Hematopoietic multipotent progenitor cell treated with erythropoietin and hydrocortisone succinate and interleukin-3 and kit ligand, for 6 days (in vitro differentiated cells): Measurements from ENCODE around the gene MTMR1.
A peak's percentile ranks its signal among the peaks of the same experiment; 100 is the strongest.

Experiments
- DNase-seq: peaks from one replicate; pipeline ENCODE4 v3.0.0-alpha.2; 2015

The MTMR1 gene

DNA sequence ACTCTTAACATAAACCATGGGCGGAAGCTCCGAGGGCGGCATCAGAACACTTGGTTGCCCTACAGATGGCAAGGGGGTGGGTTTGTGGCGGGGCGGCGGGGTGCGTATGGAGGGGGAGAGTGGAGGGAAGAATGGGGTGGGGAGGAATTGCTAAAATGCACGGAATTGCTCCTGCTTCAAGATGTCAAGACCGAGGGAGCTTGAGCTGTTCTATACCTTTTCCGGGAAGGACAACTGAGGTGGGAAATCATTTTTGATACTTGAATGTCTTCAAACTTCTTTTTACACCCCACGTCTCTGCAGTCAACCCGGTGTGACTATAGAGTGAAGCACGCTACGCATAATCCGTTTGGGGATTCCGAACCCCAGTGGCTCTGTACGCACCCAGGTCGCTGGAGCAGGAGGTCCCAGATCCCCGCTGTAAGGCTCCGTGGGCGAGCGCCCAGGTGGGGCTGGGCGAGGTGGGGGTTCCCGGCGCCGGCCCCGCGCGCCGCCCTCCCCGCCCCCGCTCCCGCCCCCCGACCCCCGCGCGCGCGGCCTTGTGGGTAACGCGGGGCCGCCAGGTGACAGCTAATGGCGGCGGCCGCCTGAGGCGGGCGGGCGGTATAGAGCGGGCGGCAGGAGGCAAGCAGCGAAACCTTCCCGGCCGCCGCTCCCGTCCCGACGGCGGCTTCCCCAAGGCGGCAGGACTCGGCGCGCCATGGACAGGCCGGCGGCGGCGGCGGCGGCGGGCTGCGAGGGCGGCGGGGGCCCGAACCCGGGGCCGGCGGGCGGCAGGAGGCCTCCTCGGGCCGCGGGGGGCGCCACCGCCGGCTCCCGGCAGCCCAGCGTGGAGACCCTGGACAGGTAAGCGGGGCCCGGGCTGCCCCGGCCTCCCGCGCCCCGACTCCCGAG, at the start of gene MTMR1:
Gene MTMR1, plus strand, starts transcription at position 566 of the 894 bp plus-strand sequence. Its CDS starts 135 bp downstream, at position 701.
- peak; percentile 43 for DNase-seq

DNA sequence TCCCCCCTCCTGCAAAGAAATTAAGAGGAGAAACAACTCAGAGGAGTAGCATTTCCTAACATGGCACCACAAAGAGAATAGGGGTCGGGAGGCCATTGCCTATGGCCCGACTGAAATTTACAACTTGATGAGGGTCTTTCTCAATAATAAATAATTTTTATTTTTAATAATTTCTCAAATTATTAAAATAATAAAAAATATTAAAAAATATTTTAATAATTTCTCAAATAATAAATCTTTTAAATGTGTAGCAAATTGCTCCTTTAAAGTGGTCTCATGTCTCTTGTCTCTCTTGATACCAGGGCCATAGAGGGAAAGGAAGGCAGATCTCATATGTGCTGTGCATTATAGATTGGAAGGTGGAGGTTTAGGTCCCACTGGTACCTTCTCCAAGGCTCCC, 49.2 kb upstream of the MTMR1 start:
- no peak for DNase-seq

DNA sequence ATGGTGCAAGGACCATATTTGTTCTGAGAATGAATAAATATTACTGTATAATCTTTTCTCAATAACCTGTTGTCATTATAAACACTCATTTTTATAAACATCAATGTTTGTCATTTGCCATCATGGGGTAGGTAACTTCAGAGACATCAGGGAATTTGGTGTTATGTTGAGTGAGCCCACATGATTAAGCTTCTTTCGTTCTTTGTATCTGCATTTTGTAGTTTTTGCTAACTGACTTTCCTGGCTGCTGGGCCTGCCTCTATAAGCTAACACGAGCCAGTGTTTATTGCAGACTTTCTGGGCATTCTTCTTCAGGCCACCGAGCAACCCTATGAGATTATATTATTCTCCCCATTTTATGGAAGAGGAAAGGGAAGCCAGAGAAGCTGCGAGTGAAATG, 48.8 kb upstream of the MTMR1 start:
- DNase-seq = peak; percentile 64

DNA sequence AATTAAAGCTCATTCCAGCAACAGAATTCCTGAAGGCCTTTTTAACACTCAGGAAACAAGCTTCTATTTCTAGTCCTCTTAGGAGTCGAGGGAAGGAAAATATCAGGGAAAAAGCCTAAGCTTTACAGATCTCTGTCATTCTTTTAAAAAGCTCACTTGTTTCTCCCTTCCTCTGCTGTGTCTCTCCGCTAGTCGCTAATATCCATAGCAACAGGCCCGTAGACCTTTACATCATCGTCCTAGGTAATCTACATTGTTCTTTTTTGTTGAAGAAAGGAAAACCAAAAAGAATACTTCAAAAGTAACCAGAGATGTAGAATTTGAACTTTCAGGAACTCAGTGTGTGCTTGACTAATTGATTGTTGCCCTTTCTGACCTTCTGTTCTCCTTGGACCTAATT, 45.9 kb upstream of the MTMR1 start:
- no peak for DNase-seq

DNA sequence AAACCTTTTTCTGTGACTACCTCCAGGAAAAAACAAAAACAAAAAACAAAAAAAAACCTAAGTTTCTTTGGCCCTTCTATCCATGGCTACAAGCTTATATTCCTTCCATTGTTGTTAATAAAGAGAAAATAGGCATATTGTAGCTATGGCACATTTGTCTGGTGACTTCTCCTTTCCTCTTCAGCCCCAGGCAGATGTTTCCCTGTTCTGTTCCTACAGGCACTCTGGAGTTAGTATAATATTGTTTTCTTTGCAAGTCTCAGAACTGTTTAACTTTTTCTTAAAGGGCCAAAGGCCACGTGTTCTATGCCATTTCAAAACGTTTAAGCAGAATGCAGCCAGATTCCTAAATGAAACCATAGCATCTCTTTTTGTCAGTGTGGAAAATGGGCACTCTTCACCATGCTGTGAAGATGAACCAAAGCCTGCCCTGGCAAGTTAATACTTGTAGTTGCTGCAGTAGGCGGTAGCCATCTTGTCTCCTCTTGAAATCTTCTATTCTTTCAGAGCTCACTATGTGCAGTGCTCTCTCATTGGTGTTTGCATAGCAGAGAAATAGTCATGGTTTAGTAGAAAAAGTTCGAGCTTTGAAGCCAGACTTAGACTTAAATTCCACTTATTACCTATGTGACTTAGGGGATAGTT, 44.8 kb upstream of the MTMR1 start:
- no peak for DNase-seq

DNA sequence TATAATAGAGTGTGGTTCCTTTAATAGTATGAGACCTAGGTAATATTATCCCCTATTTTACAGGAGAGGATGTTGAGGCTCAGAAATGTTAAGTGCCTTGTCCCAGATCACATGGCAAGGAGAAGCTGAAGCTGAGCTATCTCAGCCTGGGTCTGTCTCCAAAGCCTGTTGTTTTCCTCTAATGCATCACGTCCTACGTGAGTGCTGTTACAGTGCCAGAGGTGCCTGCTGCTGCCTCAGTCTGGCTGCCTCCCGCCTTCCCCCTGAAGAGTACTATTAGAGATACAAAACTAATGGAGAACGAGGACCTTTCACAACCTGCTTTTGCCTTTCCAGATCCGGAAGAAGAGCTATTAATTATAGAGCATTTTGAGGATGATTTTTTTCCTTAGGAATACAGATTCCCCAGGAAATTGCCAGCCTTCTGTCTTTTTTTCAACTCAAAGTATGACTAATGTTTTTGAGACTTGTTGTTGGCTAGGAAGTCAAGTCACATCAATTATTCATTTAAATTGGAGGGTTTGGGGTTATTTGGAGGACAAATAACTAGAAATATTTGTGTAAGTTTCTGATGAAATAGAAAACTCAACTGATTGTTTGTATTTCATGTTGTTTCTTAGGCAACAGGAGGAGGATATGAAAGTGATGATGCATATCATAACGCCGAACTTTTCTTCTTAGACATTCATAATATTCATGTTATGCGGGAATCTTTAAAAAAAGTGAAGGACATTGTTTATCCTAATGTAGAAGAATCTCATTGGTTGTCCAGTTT, 43.9 kb upstream of the MTMR1 start:
- no peak for DNase-seq

DNA sequence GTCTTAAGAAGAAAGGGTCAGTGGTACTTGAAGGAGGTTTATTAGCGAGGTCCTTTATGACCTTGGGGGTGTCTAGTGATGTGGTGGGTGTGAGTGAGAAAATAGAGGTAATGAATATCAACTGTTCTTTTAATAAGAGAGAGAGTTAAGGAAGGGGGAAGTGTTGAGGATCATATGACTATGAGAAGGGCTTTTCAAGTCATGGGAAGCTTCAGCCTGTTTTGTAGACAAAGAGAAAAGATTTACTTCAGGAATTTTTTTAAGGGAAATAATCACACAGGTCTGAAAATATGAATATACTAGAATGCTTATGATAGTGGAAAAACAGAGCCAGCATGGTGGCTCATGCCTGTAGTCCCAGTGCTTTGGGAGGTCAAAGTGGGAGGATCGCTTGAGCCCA, 41.3 kb upstream of the MTMR1 start:
- no peak for DNase-seq

DNA sequence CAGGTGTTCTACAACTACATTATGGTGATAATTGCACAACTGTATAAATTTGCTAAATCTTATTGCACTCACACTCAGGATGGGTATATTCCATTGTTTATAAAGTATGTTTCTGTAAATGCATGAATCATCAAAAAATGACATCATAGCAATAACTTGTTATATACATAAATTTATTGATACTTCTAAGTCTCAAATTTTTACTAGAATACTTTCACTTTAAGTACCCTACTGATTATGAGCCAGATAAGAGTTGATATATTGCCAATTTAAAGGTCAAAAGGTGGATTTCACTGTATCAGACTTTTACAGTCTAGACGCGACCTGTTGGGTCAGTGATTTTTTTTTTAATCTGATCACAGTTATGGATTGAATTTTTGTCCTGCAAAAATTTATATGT, 37.4 kb upstream of the MTMR1 start:
- no peak for DNase-seq

DNA sequence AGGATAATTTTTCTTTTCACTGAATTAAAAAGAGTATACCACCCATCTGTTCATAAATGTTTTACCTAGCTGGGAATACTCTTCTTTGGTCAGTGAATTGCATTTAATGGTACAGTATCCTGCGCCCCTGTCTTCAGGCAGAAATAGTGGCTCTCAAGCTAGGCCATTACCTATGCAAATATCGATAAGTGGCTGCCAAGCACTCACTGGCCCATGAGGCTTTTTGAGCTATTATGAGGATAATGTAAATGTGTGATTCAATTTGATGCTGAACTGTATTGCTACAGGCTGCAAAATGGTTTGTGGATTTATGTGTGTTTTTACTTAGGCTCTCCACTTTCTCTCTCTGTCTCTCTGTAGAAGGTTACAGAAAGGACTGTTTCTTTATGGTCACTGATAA, 30.1 kb upstream of the MTMR1 start:
- no peak for DNase-seq

DNA sequence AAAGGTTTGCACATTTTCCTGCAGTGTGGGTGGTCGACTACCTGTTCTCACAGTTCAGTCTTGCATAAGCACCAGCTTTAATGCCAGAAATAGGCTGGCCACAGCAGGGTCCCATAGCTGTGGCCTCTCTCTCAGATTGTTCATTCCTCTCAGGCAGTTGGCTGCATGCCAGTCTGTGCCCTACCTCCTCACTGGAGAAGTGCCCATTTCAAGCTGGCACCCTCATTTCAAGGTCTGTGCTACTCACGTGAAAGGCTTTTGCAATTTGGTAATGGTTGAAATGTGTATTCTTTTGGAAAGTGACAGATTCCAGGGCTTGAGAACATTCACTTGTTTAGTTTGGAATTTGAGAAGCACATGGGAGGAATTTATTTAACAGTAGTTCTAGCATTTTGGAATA, 28.9 kb upstream of the MTMR1 start:
- DNase-seq = peak; percentile 41

DNA sequence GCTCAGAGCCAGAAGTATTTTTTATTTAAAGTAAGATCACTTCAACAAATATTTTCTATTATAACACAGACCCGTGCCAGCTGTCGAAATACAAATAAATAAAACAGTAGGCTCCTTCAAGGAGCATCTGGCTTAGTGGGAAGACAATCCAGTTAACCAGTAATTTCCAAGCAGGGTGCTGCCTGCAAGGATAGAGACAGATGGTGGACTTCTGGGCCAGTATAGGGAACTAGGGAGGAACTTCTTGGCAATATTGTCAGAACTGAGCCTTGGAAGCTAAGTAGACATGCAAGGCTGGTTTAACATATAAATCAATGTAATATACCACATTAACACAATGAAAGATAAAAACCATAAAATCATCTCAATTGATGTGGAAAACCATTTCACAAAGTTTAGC, 17.0 kb upstream of the MTMR1 start:
- no peak for DNase-seq

DNA sequence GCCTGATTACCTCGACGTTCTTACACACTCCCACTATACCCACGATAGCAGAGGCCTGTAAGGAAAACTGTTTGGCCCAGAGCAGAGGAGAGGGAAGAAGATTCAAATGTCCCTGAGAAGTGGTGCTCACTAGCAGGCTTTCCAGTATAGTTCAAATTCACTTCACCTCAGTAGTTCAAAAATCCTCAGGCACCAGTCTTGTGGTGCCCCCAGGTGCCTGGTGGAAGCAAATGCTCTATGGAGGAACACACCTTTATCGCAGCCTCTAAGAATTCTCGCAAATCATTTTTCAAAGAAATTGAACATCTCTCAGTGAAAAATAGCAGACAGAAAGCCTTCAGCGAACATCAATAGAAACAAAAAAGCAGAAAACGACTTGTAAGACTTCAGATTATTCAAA, 12.2 kb upstream of the MTMR1 start:
- peak; percentile 32 for DNase-seq

DNA sequence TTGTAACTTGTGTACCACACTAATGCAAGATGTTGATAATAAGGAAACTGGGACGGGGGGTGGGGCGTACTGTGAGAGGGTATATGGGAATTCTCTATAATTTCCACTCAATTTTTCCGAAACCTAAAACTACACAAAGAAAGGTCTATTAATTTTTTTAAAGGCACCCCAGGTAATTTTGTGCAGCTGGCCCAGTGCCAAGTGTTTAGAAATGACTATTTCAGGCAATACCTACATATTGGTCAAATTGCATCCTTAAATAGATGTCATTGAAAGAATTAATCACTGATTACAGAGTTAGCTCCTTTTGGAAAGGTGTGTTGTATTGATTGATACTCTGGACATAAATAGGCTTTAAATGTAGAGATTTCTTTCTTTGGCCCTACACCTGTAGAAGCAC, 10.1 kb upstream of the MTMR1 start:
- no peak for DNase-seq

DNA sequence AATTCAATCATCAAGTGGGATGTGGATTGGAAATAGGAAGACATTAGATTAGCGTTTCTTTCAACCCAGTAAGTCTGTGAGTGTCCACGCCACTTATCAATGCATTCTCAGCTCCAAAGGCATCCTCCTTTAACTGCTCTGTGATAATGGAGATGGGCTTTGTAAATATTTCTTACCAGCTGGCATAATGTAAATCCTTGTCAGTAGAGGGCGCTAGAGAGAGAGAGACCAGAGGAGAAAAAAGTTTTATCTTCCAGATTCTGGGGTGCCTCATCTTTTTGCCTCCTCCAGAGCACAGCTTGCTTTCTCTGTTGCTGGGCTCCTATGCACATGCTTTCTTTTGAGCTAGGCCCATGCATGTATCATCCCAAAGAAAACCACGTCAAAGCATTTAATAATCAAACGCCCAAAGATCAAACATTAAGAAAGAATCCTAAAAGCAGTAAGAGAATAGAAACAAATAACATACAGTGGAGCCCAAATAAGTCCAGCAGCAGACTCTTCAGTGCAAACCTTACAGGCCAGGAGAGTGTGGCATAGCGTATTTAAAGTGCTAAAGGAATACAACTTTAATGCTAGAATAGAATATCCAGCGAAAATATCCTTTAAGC, 9.6 kb upstream of the MTMR1 start:
- DNase-seq = peak; percentile 77

DNA sequence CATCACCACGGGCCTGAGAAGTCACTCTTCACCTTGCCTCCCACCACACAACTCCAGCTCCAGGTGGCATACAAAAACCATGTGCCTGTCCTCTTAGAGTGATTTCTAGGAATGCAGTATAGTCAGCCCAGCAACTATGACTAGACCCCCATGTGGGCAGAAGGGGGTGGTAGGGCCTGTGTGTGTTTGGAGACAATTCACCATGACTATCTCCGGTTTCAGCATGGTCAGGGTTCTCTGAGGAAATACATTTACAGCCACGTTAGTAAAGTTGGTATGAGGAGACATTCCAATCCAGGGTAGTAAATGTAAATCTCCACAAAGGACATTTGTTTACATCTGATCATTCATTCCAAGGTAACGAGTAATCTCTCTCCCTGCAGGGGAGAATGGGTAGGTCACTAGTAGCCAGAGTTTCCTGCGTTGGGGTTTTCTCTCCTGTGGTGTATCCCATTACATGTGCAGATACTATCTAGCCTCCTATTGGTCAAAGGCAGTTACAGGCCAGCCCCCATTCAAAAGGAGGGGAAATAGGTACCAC, 4.2 kb upstream of the MTMR1 start:
- no peak for DNase-seq

DNA sequence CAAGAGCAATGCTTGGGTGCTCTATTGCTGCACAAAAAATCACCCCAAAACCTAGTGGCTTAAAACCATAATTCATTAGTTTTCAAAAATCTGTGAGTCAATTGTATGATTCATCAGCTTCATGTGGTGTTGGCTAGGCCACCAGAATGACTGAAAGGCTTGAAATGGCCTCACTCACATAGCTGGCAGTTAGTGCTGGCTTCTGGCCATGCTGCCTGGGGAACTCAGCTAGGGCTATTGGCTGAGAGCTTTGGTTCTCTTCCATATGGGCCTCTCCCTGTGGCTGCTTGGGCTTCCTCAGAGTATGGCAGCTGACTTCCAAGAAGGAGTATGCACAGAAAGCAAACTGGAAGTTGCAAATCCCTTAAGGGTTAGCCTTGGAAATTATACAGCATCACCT, 3.1 kb upstream of the MTMR1 start:
- no peak for DNase-seq

DNA sequence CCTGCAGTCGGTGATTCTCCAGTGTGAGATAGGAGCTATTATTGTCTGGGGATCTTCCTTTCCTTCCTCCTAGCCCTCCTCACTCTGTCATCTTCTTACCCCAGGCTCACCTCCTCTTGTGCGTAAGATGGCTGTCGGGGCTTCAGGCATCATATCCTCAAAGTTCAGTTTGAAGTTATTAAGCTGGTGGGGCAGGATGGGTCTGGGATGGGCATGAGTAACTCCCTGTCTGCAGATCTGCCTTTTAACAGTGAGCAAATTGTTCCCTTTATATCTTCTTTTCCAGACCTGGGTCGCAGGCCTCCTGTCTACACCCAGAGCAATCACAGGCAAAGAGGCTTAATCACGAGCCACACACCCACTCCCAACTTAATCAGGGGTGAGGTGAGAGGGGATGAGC, 900 bp upstream of the MTMR1 start:
- DNase-seq = peak; percentile 12

DNA sequence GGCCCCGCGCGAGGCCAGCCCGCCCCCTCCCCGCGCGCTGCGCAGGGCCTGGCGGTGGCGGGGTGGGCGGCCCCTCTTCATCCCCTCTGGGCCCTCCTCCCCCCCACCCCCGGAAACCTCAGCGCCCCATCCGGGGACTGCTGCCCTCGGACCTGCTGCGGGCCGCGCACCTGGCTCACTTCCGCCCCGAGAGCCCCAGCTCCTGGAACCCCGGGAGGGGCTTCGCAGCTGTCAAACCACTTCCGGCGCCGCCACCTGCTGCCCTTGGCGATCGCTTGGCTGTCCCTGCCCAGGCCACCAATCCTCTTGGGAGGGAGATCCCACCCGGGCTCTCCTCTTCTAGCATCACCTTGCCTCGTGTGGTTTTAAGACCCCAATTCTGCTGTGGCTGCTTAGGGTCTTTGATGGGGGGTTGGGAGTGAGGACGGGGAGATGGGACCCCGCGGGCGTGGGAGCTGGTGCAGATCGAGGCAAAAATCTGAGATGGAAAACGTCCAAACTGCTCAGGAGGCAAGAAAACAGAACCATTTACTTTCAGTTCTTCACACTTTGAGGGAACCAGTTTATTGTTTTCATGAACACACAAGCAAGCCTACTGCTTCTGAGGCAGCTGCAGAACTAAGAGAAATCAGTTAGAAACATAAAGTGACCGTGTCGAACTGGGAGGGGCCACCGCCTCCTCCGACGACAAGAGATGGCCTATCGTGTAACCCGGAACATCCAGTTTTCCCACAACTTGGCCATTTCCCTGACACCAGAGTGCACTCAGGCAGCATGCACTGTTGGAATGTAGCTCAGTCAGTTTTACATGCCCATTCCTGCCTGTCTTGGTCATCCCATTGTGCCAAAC, 754 bp downstream of the MTMR1 start:
- peak; percentile 58 for DNase-seq

DNA sequence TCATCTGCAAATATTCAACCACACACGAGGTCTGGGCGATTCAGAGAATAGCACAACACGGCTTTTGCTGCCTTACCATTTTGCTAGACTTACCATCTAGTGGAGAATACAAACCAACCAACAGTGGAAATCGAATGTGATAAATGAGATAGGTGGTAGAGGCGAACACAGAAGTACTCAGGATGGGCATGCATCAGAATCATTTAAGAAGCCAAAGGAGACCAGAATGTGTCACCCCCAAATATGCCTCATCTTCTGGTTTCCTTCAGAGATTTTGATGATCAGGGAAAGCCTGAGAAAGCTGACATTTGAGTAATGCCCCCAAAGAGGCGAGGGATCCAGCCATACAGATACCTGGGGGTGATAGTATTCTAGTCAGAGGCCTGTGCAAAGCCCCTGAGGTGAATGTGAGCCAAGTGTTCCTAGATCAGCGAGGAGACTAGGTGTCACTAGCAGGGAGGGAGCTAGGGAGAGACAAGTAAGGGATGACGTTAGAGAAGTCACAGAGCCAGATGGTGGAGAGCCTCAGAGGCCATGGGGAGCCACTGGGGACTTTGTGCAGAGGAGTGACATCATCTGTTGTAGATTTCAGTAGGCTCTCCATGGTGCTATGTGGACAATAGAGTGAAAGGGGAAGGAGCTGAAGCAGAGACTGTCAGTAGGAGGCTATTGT, 1.7 kb downstream of the MTMR1 start:
- peak; percentile 19 for DNase-seq

DNA sequence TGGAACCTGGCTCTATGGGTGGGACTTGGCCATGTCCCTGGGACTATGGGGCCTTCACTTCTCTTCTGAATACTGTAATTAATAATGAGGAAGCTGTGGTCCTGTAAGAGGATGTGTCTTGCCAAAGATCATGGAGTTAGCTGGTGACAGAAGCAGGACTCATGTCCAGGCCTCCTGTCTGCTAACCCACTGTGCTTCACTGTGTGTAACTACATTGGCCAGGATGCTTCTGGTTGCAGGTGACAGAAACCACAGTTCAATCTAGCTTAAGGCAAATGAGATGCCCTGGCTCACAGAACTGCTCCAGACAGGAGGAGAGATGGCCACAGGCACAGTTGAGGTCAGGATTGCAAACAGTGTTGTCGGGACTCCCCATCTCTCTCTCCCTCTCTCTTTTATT, 3.1 kb downstream of the MTMR1 start:
- DNase-seq = peak; percentile 17

DNA sequence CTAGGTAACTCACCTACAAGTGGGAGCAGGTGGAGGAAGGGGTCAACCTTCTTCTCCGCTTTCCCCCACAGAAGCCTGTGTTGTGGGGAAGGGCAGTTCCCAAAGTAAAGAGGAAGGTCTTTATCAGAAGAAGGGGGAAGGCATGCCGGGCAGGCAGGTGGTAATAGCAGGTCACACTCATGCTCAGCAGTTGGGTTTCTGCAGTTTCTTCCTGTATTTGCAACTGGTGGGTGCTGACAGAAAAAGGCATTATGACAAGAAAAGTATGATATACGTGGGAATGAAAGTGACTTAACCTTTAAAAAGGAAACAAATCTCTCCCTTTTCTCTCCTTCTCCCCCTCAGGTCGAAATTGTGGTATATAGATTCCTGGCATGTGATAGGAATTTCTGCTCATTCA, 3.7 kb downstream of the MTMR1 start:
- peak; percentile 25 for DNase-seq
